ENCODE results near the gene EHD2. TPM values are rescaled to one million over a fixed set of nuclear protein-coding genes. Genes with fewer than 3 reads are reported as not detected.
"Not testable (repeated sequence)": the region's sequence is repeated elsewhere in the genome, so short reads cannot be mapped to it uniquely, and the experiment has no call there.

EHD2 gene
- polyA plus RNA-seq, 1 donor from 2014 or later = not detected

GRCh38 chr19:47742634-47743033, 29.4 kb downstream of the EHD2 start:
- Histone ChIP-seq H3F3A (ENCODE audit: insufficient read depth, low read length, poor library complexity, severe bottlenecking) (no peaks in the 10 kb centered on the region), H3K9ac (ENCODE audit: low read length) (no peak overlapping the region), H3K4me2 (ENCODE audit: low read length) (no peak overlapping the region), H4K20me1 (ENCODE audit: insufficient read depth) (no peaks in the 10 kb centered on the region), H3K79me2 (replicated peaks; ENCODE audit: insufficient read depth, low read length) (peaks cover 12% of the 10 kb centered on the region), H2AFZ (ENCODE audit: low read depth, low read length) (no peak overlapping the region), H3K9me2 (ENCODE audit: insufficient read depth, low read length) (no peaks in the 10 kb centered on the region), H3K27ac (ENCODE audit: low read length) (no peak overlapping the region), H3K36me3 (ENCODE audit: insufficient read depth, low read length) (no peaks in the 10 kb centered on the region), H3K4me3 (ENCODE audit: low read length) (no peak overlapping the region), H3K9me3 (ENCODE audit: low read length) (no peaks in the 10 kb centered on the region), H3K27me3 (ENCODE audit: insufficient read depth, low read depth, low read length) (no peaks in the 10 kb centered on the region)
- TF ChIP-seq POLR2AphosphoS5 (IDR thresholded peaks at IDR 0.05) = no peak
- TF ChIP-seq EZH2 (IDR thresholded peaks at IDR 0.05; ENCODE audit: borderline replicate concordance, insufficient read depth, low read length, poor library complexity, severe bottlenecking) = no peak
- no peak for TF ChIP-seq EP300 (conservative IDR thresholded peaks at IDR 0.05; ENCODE audit: poor library complexity, severe bottlenecking)
- TF ChIP-seq TAF1 (IDR thresholded peaks at IDR 0.05; ENCODE audit: low read depth) = no peak
- TF ChIP-seq RAD21 (conservative IDR thresholded peaks at IDR 0.05) = no peak
- no peak for TF ChIP-seq CTCF (IDR thresholded peaks at IDR 0.05; ENCODE audit: poor library complexity, severe bottlenecking)

- Histone ChIP-seq H3K4me2 (ENCODE audit: low read length) (peak within 1 kb of the TSS; percentile 62), H4K20me1 (ENCODE audit: insufficient read depth) (no peaks in the 10 kb centered on the region), H3K27ac (ENCODE audit: low read length) (peak within 1 kb of the TSS; percentile 91), H3K9me2 (ENCODE audit: insufficient read depth, low read length) (no peaks in the 10 kb centered on the region), H2AFZ (ENCODE audit: low read depth, low read length) (peak within 1 kb of the TSS; percentile 85), H3F3A (ENCODE audit: insufficient read depth, low read length, poor library complexity, severe bottlenecking) (no peaks in the 10 kb centered on the region), H3K4me3 (ENCODE audit: low read length) (peak within 1 kb of the TSS; percentile 82), H3K27me3 (ENCODE audit: insufficient read depth, low read depth, low read length) (no peaks in the 10 kb centered on the region), H3K9ac (ENCODE audit: low read length) (peak within 1 kb of the TSS; percentile 91), H3K79me2 (replicated peaks; ENCODE audit: insufficient read depth, low read length) (peaks cover 12% of the 10 kb centered on the region), H3K36me3 (ENCODE audit: insufficient read depth, low read length) (no peaks in the 10 kb centered on the region), H3K9me3 (ENCODE audit: low read length) (no peaks in the 10 kb centered on the region)
- TF ChIP-seq SMC3 (conservative IDR thresholded peaks at IDR 0.05; ENCODE audit: poor library complexity) (peak; percentile 34), EP300 (conservative IDR thresholded peaks at IDR 0.05; ENCODE audit: poor library complexity, severe bottlenecking) (peak; percentile 67), MXI1 (conservative IDR thresholded peaks at IDR 0.05; ENCODE audit: poor library complexity, severe bottlenecking) (peak; percentile 97), EZH2 (IDR thresholded peaks at IDR 0.05; ENCODE audit: borderline replicate concordance, insufficient read depth, low read length, poor library complexity, severe bottlenecking) (no peak), TAF1 (IDR thresholded peaks at IDR 0.05; ENCODE audit: low read depth) (peak; percentile 86), RAD21 (conservative IDR thresholded peaks at IDR 0.05) (peak; percentile 28), REST (IDR thresholded peaks at IDR 0.05; ENCODE audit: borderline replicate concordance) (peak; percentile 86), CTCF (IDR thresholded peaks at IDR 0.05; ENCODE audit: poor library complexity, severe bottlenecking) (peak; percentile 48), POLR2AphosphoS5 (IDR thresholded peaks at IDR 0.05) (peak; percentile 97)
Measured at GRCh38 chr19:47745010-47745901, 32.0 kb downstream of the EHD2 start, which contains the start of gene NOP53. TSS of gene NOP53 (plus strand) at chr19:47745546. CDS start at chr19:47745560, 14 bp downstream.

GRCh38 chr19:47746129-47746528, 32.9 kb downstream of the EHD2 start:
- H3K27me3 ChIP-seq (ENCODE audit: insufficient read depth, low read depth, low read length); H3K9me2 ChIP-seq (ENCODE audit: insufficient read depth, low read length); H3K36me3 ChIP-seq (ENCODE audit: insufficient read depth, low read length); H2AFZ ChIP-seq (ENCODE audit: low read depth, low read length); H3F3A ChIP-seq (ENCODE audit: insufficient read depth, low read length, poor library complexity, severe bottlenecking); H4K20me1 ChIP-seq (ENCODE audit: insufficient read depth); H3K9me3 ChIP-seq (ENCODE audit: low read length): not testable (repeated sequence)
- Histone ChIP-seq H3K4me3 (ENCODE audit: low read length) (peak overlapping the region; percentile 82), H3K9ac (ENCODE audit: low read length) (peak overlapping the region; percentile 91), H3K79me2 (replicated peaks; ENCODE audit: insufficient read depth, low read length) (peaks cover 12% of the 10 kb centered on the region), H3K27ac (ENCODE audit: low read length) (peak overlapping the region; percentile 91), H3K4me2 (ENCODE audit: low read length) (peak overlapping the region; percentile 62)

Data from neural cell (in vitro differentiated cells).